Fibroblast of lung (primary cell): ENCODE results near the gene RAP1B. TPM values are rescaled to one million over a fixed set of nuclear protein-coding genes. Genes with fewer than 3 reads are reported as not detected.
A peak's percentile ranks its signal among the peaks of the same experiment; 100 is the strongest.

Experiments
- DNase-seq, 2 donors: peaks; one replicate each; pipeline versions ENCODE4 v3.0.0 to v3.0.0-alpha.2; 2010; ENCODE audit warnings: low read depth in 2 of 2
- H2AFZ ChIP-seq: 2 replicates; pipeline ENCODE4 v1.5.1; 2012; ENCODE audit warnings: low read length, control low read depth, inconsistent platforms
- H3K27ac ChIP-seq: 2 replicates; pipeline ENCODE4 v1.5.1; 2011; ENCODE audit warnings: low read length, control low read depth; ENCODE audit not compliant: insufficient read depth
- H3K27me3 ChIP-seq: 2 replicates; pipeline ENCODE4 v1.5.1; 2011; ENCODE audit warnings: mild to moderate bottlenecking, low read length; ENCODE audit not compliant: control insufficient read depth, insufficient read depth
- H3K36me3 ChIP-seq: 2 replicates; pipeline ENCODE4 v1.5.1; 2011; ENCODE audit warnings: low read length; ENCODE audit not compliant: control insufficient read depth, insufficient read depth
- H3K4me1 ChIP-seq: 2 replicates; pipeline ENCODE4 v1.5.1; 2011; ENCODE audit warnings: low read length; ENCODE audit not compliant: control insufficient read depth, insufficient read depth; ENCODE audit errors: extremely low read depth
- H3K4me2 ChIP-seq: 2 replicates; pipeline ENCODE4 v1.5.1; 2011; ENCODE audit warnings: low read length, control low read depth; ENCODE audit not compliant: insufficient read depth; ENCODE audit errors: extremely low read depth
- H3K4me3 ChIP-seq, 4 experiments: fragments of 200-600 bp in 1 of 4; sonication (generic) in 1 of 4; replicated peaks in 1 of 4; 2 replicates each; pipeline ENCODE4 v1.5.1; 2011 to 2016; ENCODE audit warnings: low read length in 4 of 4, low read depth in 3 of 4, mild to moderate bottlenecking in 3 of 4, control low read depth in 2 of 4, inconsistent platforms in 1 of 4, mixed read lengths in 1 of 4; ENCODE audit not compliant: insufficient read depth in 1 of 4; ENCODE audit errors: control extremely low read depth in 1 of 4
- H3K79me2 ChIP-seq: 2 replicates; pipeline ENCODE4 v1.5.1; 2012; ENCODE audit warnings: mild to moderate bottlenecking, low read length, inconsistent platforms; ENCODE audit not compliant: control insufficient read depth, insufficient read depth
- H3K9ac ChIP-seq: 2 replicates; pipeline ENCODE4 v1.5.1; 2011; ENCODE audit warnings: mild to moderate bottlenecking, low read length, control low read depth; ENCODE audit not compliant: insufficient read depth
- H3K9me3 ChIP-seq: 2 replicates; pipeline ENCODE4 v1.5.1; 2012; ENCODE audit warnings: low read depth, low read length; ENCODE audit not compliant: control insufficient read depth, insufficient read depth
- H4K20me1 ChIP-seq: 2 replicates; pipeline ENCODE4 v1.5.1; 2011; ENCODE audit warnings: low read length; ENCODE audit not compliant: control insufficient read depth, insufficient read depth; ENCODE audit errors: extremely low read depth
- EZH2 ChIP-seq: IDR thresholded peaks from 2 replicates; pipeline ENCODE4 v1.5.1; 2012; ENCODE audit warnings: low read length, control low read depth, mild to moderate bottlenecking; ENCODE audit errors: missing control alignments
- polyA plus RNA-seq, 2 donors: library from polyadenylated mRNA; depleted of rRNA in 1 of 2; stranded (reverse) in 1 of 2; unstranded in 1 of 2; fragments of >200 nt; gene quantifications; 2 replicates each; pipeline ENCODE4 v1.2.1, GENCODE V29; 2011 to 2012; ENCODE audit warnings: missing spikeins in 1 of 2
- total RNA-seq: library from RNA; depleted of rRNA; stranded (reverse); fragments of >200 nt; gene quantifications from 2 replicates; pipeline ENCODE4 v1.2.1, GENCODE V29; 2014
- TF ChIP-seq, protein P1 (sequence below), 2 donors: IDR thresholded peaks in 1 of 2; conservative IDR thresholded peaks in 1 of 2; 1 replicate in 1 of 2; 2 replicates in 1 of 2; pipeline ENCODE4 v1.5.1; 2011 to 2012; ENCODE audit warnings: low read length in 2 of 2, control low read depth in 1 of 2, inconsistent platforms in 1 of 2, low read depth in 1 of 2, mild to moderate bottlenecking in 1 of 2

Gene RAP1B
- total and polyA plus RNA-seq, 2 donors (not counting 1 experiment from before 2014, with no cell fraction given) = 194 to 383 TPM

DNA sequence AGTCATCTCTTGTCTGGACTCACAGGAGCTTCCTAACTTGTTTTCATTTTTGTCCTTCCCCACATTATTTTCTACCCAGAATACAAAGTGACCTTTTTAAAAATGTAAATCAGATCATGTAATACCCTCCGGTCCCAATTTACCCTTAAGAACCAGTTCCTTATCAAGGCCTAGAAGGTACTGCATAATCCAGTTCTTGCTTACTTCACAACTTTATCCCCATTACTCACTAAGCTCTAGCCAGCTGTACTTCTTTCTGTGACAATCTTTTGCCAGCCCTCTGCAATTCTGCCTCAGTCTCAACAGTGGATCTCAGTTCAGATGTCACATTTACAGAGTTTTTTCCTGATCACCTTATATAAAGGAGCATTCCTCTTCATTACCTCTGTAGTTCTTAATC lies 11.6 kb downstream of the RAP1B start:
- H3K79me2 ChIP-seq = peaks cover 98% of the 10 kb centered on the region
- H3K27me3 ChIP-seq = no peaks in the 10 kb centered on the region
- peaks cover 19% of the 10 kb centered on the region for H3K4me1 ChIP-seq
- peaks cover 2% of the 10 kb centered on the region for H3K36me3 ChIP-seq
- no peak for DNase-seq
- TF ChIP-seq, protein P1, sequence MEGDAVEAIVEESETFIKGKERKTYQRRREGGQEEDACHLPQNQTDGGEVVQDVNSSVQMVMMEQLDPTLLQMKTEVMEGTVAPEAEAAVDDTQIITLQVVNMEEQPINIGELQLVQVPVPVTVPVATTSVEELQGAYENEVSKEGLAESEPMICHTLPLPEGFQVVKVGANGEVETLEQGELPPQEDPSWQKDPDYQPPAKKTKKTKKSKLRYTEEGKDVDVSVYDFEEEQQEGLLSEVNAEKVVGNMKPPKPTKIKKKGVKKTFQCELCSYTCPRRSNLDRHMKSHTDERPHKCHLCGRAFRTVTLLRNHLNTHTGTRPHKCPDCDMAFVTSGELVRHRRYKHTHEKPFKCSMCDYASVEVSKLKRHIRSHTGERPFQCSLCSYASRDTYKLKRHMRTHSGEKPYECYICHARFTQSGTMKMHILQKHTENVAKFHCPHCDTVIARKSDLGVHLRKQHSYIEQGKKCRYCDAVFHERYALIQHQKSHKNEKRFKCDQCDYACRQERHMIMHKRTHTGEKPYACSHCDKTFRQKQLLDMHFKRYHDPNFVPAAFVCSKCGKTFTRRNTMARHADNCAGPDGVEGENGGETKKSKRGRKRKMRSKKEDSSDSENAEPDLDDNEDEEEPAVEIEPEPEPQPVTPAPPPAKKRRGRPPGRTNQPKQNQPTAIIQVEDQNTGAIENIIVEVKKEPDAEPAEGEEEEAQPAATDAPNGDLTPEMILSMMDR (conservative IDR thresholded peaks at IDR 0.05 in 1 of 2, IDR thresholded peaks at IDR 0.05 in 1 of 2; ENCODE audit: low read depth in 1 of 2, low read length in 2 of 2) = no peak
- no peak for TF ChIP-seq EZH2
- H3K4me3 ChIP-seq = no peak overlapping the region
- peaks cover 4% of the 10 kb centered on the region for H4K20me1 ChIP-seq
- H3K4me2 ChIP-seq = no peak overlapping the region
- no peaks in the 10 kb centered on the region for H3K9me3 ChIP-seq
- no peak overlapping the region for H2AFZ ChIP-seq
- H3K9ac ChIP-seq = no peak overlapping the region
- no peak overlapping the region for H3K27ac ChIP-seq

DNA sequence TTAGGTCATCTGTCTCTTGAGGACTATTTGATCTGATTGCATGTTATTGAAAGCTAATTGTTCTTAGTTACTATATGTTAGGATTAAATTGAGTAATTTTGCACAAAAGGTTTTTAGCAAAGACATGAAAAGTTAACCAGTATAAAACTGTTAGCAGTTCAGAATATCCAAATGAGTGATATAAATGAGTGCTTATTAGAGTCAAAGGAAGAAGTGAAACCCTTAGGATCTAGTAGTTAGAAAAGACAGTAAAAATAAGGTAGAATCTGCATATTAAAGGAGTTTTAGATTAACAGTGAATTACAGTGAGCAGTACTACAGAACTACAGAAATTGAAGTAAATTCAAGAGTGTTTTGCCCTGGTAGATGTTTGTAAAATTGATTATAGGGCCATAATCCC lies 12.4 kb downstream of the RAP1B start:
- Histone ChIP-seq H3K27ac (no peak overlapping the region), H3K4me3 (no peak overlapping the region), H3K79me2 (peaks cover 98% of the 10 kb centered on the region), H3K36me3 (peaks cover 2% of the 10 kb centered on the region), H4K20me1 (peaks cover 4% of the 10 kb centered on the region), H3K4me1 (peaks cover 19% of the 10 kb centered on the region), H2AFZ (no peak overlapping the region), H3K27me3 (no peaks in the 10 kb centered on the region), H3K9ac (no peak overlapping the region), H3K9me3 (no peaks in the 10 kb centered on the region), H3K4me2 (no peak overlapping the region)
- DNase-seq = no peak
- TF ChIP-seq EZH2 = no peak
- TF ChIP-seq, protein P1 (conservative IDR thresholded peaks at IDR 0.05 in 1 of 2, IDR thresholded peaks at IDR 0.05 in 1 of 2; ENCODE audit: low read depth in 1 of 2, low read length in 2 of 2) = no peak

DNA sequence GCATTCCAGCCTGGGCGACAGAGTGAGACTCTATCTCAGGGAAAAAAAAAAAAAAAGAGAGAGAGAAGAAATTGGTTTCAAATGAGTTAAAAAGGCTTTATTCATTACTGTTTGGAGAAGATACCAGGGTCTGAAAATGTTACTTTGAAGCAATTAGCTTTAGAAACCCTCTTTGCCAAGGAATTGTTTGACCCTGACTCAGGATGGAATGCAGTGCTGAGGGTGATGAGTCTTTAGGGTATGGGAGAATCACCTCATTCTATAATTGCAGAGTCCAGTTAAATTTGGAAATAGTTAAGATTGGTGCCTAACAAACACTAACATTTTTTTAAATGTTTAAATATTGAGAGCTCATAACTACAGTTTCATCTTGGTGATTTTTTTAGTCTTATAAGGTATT lies 13.3 kb downstream of the RAP1B start:
- Histone ChIP-seq H3K9me3 (no peaks in the 10 kb centered on the region), H3K4me3 (no peak overlapping the region), H3K79me2 (peaks cover 98% of the 10 kb centered on the region), H3K27ac (peak overlapping the region; percentile 3), H3K4me1 (peaks cover 16% of the 10 kb centered on the region), H3K36me3 (peaks cover 2% of the 10 kb centered on the region), H3K9ac (no peak overlapping the region), H3K27me3 (no peaks in the 10 kb centered on the region), H3K4me2 (no peak overlapping the region), H4K20me1 (peaks cover 2% of the 10 kb centered on the region), H2AFZ (no peak overlapping the region)
- peak in 1 of 2 donors; percentile 79 for DNase-seq
- TF ChIP-seq, protein P1 (conservative IDR thresholded peaks at IDR 0.05 in 1 of 2, IDR thresholded peaks at IDR 0.05 in 1 of 2; ENCODE audit: low read depth in 1 of 2, low read length in 2 of 2) = no peak
- no peak for TF ChIP-seq EZH2
